Right lobe of liver (tissue), 4 donors: ENCODE data around the gene METAP2.

Experiments used
- POLR2A ChIP-seq: fragments of 450-650 bp; IDR thresholded peaks from one replicate; pipeline ENCODE4 v1.6.1; 2017; ENCODE audit warnings: antibody characterized with exemption, mild to moderate bottlenecking
- TF ChIP-seq, protein P1 (sequence below), 4 donors: fragments of 200-600 bp in 3 of 4; fragments of 450-650 bp in 1 of 4; IDR thresholded peaks; one replicate each; pipeline versions ENCODE4 v1.5.1 to v1.8.0; 2016 to 2022; ENCODE audit warnings: antibody characterized with exemption in 4 of 4, mild to moderate bottlenecking in 2 of 4
- donor health status: DM: no; HTN: no; CAD: no.
- donor health status: DM: no; HTN: no; CAD: no.
- donor health status: DM: no; HTN: yes; CAD: no.

DNA sequence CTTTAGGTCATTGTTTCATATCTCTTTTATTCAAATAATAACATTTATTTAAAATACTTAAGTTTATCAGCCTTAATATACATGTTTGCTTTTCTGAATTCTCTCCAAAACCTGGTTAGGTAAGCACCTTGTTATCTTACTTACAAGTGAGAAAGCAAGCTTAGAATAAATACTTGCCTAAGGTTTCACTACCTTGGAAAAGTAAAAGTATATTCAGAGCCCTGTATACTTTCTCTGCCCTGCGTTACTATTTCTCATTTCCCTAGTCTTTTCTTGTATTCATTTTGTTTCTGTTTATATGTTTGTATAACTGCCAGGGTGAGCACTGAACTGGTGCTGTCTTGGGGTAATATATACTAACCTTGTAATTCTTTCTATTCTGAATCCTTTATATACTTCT, 21.5 kb downstream of the METAP2 start:
- TF ChIP-seq, protein P1, sequence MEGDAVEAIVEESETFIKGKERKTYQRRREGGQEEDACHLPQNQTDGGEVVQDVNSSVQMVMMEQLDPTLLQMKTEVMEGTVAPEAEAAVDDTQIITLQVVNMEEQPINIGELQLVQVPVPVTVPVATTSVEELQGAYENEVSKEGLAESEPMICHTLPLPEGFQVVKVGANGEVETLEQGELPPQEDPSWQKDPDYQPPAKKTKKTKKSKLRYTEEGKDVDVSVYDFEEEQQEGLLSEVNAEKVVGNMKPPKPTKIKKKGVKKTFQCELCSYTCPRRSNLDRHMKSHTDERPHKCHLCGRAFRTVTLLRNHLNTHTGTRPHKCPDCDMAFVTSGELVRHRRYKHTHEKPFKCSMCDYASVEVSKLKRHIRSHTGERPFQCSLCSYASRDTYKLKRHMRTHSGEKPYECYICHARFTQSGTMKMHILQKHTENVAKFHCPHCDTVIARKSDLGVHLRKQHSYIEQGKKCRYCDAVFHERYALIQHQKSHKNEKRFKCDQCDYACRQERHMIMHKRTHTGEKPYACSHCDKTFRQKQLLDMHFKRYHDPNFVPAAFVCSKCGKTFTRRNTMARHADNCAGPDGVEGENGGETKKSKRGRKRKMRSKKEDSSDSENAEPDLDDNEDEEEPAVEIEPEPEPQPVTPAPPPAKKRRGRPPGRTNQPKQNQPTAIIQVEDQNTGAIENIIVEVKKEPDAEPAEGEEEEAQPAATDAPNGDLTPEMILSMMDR (IDR thresholded peaks at IDR 0.05), result no peak
- TF ChIP-seq POLR2A, result no peak
